ENCODE data around the gene SLC22A12.
"Not testable (repeated sequence)": the region's sequence is repeated elsewhere in the genome, so short reads cannot be mapped to it uniquely, and the experiment has no call there.

Gene SLC22A12

DNA sequence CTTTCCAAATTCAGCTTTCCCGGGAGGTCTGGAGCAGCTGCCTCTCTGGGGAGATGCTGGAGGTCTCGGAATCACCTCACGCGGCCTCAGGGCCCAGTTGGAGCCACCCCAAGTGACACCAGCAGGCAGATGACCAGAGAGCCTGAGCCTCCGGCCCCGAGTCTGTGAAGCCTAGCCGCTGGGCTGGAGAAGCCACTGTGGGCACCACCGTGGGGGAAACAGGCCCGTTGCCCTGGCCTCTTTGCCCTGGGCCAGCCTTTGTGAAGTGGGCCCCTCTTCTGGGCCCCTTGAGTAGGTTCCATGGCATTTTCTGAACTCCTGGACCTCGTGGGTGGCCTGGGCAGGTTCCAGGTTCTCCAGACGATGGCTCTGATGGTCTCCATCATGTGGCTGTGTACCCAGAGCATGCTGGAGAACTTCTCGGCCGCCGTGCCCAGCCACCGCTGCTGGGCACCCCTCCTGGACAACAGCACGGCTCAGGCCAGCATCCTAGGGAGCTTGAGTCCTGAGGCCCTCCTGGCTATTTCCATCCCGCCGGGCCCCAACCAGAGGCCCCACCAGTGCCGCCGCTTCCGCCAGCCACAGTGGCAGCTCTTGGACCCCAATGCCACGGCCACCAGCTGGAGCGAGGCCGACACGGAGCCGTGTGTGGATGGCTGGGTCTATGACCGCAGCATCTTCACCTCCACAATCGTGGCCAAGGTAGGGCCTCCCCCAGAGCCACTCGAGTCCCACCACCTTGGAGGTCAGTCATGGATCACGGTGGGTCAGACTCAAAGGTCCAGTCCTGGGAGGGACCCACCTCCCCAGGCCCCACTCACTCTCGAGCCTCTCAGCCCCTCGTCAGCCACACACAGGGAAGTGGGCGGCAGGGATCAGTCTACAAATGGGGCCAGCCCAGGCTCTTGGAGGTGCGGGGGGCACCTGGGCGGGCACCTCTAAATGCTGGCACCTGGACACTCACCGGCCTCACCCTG lies 525 bp downstream of the SLC22A12 start:
- DNase-seq, result no peak

DNA sequence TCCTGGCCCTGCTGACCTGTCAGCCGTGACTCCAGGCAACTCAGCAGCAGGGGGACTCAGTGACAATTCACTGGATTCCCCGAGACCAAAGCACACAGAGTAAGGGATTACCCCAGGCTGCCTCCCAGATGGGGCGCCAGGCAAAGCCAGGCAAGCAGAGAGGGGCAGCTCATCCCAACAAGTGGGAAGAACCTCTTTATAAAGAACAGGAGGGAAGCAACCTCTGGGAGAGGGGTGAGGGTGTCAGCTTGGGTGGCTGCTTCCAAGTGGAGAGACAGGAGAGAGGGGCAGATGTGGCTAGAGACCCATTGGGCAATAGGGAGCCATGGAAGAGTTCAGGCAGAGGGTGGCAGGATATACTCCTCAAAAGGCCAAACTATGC lies 1.2 kb downstream of the SLC22A12 start:
- no peak for DNase-seq

DNA sequence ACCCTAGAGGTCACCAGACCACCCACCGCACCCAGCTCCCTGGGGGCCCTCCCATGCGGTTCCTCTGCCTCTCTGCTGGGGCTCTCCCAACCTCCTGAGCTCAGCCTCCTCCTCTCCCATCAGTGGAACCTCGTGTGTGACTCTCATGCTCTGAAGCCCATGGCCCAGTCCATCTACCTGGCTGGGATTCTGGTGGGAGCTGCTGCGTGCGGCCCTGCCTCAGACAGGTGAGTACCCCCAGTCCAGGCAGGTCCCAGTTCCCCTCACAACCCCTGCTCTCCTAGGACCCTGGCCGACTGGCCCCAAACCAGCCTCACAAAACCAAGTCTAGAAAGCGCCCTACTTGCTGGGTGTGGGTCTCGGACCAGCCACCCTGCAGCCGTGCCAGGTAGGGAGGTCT lies 1.6 kb downstream of the SLC22A12 start:
- no peak for DNase-seq

DNA sequence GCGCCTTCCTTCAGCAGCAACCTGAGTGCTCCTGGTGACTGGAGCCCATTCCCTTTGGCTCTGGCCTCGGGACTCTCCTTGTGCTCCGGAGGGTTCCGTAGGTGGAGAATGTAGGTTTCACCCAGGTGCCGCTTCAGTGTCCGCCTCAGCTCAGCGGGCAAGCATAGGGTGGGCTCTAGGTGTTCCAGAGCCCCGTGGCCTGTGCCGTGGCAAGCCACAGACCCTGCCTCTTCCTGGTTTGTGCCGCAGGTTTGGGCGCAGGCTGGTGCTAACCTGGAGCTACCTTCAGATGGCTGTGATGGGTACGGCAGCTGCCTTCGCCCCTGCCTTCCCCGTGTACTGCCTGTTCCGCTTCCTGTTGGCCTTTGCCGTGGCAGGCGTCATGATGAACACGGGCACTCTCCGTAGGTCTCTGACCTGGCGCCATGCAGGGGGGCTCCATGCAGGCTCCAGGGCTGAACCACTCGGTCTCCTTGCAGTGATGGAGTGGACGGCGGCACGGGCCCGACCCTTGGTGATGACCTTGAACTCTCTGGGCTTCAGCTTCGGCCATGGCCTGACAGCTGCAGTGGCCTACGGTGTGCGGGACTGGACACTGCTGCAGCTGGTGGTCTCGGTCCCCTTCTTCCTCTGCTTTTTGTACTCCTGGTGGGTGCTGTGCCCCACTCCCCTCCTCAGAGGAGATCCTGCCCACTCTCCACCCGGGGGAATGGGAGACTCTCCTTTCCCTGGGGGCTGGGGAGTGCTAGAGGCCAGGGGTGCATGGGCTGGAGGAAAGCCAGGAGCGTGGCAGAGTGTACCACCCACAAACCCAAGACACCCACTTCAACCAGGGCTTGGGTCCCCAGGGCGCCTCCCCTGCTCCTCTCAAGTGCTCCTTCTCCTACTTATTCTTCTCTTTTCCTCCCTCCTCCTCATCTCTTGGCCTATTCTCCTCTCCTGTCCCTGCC lies 2.4 kb downstream of the SLC22A12 start:
- DNase-seq, result no peak

DNA sequence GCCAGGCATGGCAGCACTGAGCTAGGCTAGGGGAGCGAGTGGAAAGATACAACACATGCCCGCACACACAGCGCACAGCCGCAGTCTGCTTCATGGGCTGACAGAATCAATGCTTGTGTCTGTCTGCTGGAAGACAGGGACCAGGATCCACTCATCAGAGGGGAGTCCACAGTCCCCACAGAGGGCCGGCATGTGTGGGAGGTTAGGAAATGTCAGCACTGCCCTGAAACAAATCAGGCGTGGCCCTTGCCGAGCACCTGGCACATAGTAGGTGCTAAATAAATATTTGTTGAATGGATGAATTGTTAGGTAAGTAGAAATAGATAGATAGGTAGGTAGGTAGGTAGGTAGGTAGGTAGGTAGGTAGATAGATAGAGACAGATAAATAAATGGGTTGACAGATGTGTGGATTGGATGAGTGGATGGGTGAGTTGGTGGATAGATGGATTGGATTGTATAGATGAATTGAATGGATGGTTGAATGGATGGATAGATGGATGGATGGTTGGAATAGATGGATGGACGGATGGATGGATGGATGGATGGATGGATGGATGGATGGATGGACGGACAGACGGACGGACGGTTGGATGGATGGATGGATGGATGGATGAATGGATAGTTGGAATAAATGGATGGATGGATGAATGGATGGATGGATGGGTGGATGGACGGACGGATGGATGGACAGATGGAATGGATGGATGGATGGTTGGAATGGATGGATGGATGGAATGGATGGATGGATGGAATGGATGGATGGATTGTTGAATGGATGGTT lies 3.3 kb downstream of the SLC22A12 start:
- no peak for DNase-seq

DNA sequence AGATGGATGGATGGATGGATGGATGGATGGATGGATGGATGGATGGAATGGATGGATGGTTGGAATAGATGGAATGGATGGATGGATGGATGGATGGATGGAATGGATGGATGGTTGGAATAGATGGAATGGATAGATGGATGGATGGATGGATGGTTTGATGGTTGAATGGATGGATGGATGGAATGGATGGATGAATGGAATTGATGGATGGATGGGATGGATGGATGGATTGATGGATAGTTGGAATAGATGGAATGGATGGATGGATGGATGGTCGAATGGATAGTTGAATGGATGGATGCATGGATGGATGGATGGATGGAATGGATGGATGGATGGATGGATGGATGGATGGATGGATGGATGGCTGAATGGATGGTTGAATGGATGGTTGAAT lies 4.9 kb downstream of the SLC22A12 start:
- DNase-seq, result not testable (repeated sequence)

DNA sequence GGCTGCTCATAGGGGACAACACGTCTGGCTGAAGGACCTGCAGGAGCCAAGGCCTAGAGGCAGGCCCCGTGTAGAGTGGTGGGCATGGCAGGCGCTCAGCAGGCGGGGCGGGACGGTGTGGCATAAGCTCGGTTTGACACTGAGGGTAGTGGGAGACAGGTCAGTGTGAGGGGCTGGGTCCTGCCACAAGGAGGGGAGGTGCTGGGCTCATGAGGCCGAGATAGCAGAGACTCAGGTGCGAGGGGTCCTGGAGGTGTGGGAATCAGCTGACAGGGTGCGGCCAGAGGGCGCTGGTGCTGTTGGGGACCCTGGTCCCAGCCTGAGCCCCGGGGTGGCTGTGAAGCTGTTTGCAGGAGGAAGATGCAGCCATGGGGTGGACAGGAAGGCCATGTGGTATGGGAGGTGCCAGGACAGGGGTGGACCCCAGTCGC lies 6.7 kb downstream of the SLC22A12 start:
- DNase-seq, result no peak

DNA sequence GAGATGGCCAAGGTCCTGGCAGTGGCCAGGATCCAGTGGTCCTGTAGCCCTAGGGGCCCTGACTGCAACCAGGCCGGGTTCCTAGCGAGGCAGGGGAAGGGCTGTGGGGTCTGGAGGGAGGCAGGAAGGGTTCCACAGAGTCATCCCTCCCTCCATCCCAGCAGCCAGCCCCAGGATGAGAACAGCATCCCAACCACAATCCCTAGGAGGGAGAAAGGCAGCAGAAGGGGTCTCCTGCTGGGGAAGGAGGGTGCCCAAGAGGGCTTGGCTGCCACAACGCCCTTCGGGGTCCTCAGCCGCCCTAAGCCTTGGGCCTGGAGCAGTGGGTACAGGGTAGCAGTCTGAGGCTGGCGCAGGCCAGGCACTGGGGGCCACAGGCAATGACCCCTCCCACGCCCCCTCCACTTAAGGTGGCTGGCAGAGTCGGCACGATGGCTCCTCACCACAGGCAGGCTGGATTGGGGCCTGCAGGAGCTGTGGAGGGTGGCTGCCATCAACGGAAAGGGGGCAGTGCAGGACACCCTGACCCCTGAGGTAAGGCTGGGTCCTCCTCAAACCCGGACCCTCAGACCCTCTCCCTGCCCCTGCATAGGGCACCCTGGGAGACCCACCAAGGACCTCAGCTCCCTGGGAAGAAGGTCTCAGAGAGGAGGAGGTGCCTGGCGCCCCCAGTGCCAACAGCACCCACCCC lies 7.2 kb downstream of the SLC22A12 start:
- no peak for DNase-seq

DNA sequence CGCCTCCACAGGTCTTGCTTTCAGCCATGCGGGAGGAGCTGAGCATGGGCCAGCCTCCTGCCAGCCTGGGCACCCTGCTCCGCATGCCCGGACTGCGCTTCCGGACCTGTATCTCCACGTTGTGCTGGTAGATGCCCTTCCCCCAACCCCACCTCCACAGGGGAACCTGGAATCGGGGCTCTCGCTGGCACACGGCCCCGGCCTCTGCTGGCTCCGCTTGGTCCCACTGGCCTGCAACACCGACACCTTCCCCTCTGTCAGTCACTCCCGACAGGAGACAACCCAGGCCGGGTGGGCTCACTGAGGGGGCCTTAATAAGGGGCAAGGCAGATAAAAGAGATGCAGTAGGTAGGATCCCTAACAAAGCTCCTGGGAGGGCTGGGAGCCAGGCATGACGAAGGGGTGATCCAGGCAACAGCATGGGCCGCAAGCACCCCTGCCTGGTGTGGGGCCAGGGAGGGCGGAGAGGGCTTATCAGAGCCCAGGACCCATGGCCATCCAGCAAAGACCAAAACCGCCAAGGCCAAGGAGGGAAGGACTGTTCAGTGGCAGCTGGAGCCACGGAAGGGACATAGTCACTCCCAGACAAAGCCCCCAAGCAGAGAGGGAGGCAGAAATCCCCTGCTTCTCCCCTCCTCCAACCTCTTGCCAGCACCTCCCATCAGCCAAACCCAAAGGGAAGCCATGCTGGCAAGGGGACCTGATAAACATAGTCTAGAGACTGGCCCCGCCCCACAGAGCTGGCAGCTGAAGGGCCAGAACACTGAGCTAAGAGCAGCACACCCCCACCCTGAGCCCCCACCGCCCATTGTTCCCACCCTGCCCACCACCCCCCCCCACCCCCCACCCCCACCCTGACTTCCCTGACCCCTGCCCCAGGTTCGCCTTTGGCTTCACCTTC lies 8.0 kb downstream of the SLC22A12 start:
- DNase-seq, result no peak

DNA sequence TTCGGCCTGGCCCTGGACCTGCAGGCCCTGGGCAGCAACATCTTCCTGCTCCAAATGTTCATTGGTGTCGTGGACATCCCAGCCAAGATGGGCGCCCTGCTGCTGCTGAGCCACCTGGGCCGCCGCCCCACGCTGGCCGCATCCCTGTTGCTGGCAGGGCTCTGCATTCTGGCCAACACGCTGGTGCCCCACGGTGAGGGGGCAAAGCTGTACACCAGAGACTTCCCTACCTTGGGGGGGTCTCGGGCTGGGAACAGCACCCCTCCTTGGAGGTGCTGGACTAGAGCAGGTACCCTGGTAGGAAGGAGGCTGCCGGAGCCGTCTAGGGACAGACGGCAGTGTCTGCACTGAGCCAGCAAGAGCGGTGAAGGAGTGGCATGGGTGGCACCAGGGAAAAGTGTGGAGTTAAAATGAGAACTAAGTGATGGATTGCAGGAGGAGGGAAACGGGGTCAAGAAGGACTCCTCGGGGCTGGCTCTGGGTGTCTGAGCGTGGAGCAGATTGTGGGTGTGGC lies 8.7 kb downstream of the SLC22A12 start:
- DNase-seq, result no peak

DNA sequence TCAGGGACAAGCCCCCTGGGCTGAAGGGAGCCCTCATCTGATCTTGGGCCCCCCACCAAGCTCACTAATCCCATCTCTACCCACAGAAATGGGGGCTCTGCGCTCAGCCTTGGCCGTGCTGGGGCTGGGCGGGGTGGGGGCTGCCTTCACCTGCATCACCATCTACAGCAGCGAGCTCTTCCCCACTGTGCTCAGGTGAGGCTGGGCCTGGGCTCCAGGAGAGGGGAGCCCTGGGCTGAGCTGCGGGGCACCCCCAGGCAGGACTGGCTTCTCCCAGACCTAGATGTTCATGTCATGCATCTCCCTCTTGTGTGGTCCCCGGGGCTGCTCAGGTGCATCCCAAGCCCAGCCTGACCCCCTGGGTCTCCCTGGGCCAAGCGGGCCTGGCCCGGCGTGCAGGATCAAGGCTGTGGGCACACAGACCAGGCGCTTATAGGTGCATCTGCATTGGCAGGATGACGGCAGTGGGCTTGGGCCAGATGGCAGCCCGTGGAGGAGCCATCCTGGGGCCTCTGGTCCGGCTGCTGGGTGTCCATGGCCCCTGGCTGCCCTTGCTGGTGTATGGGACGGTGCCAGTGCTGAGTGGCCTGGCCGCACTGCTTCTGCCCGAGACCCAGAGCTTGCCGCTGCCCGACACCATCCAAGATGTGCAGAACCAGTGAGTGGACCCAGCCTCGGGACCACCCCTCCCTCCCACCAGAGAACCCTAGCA lies 9.4 kb downstream of the SLC22A12 start:
- no peak for DNase-seq

DNA sequence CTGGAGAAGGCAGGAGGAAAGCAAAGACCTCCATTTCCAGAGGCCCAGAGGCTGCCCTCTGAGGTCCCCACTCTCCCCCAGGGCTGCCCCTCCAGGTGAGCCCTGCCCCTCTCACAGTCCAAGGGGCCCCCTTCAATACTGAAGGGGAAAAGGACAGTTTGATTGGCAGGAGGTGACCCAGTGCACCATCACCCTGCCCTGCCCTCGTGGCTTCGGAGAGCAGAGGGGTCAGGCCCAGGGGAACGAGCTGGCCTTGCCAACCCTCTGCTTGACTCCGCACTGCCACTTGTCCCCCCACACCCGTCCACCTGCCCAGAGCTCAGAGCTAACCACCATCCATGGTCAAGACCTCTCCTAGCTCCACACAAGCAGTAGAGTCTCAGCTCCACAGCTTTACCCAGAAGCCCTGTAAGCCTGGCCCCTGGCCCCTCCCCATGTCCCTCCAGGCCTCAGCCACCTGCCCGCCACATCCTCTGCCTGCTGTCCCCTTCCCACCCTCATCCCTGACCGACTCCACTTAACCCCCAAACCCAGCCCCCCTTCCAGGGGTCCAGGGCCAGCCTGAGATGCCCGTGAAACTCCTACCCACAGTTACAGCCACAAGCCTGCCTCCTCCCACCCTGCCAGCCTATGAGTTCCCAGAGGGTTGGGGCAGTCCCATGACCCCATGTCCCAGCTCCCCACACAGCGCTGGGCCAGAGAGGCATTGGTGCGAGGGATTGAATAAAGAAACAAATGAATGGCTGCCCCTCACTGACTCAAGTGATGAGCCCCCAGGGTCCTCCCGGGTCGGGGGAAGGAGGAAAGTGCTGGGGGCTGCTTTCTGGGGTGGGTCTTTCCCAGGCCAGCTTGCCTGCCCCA lies 10.8 kb downstream of the SLC22A12 start:
- DNase-seq, result no peak

DNA sequence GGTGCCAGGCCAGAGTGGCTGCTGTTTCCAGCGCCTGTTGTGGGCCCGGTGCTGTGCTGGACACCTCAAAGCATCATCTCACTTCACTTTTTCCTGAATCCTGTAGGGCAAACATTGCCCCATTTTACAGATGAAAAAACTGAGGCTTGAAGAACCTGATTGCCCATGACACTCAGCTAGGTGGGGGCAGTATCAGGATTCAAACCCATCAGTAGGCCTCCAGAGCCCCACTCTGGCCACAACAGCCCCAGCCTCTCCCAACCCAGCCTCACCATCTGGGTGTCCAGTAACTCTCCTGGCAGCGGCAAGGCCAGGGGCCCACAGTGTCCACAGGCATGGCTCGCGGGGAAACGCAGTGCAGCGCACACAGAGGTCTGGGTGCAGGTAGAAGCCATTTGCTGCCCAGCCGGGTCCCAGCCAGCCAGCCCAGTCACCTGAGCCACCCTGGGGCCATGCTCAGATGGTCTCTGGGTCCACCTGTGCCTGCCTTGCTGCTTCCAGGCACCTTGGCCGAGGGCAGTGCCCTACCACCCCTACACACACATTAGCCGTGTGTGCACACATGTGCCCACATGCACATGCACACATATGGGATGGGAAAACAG lies 11.5 kb downstream of the SLC22A12 start:
- no peak for DNase-seq

DNA sequence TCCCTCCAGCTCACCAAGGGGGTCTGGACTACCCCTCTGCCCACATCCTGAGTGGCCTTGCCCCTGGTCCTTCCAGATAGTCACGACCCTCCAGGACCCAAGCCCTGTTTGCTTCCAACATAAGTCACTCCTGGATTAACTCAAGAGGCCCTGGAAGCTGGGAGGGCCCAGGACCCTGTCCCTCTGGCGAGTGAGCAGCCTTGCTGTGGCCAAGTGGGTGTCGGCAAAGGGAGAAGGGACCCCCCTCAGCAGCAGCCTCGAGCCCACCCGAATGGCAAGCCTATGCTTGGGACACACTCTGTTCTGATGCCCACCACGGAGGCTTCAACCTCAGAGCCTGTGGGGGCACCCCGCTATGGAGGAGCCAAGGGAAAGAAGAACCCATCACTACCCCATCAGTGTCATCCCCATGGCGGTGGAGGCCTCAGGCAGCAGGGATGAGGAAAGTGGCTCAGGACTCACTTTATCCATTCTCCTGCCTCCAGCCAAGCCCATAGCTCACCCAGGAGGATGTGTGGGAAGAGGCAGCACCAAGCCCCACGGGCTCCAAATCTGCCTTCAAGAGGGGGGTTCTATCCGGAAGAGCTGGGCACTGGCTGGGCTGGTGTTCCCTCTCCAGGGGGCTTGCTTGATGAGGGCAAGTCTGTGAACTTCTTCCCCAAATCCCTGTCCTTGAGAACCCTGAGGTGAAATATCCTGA lies 12.5 kb downstream of the SLC22A12 start:
- no peak for DNase-seq

DNA sequence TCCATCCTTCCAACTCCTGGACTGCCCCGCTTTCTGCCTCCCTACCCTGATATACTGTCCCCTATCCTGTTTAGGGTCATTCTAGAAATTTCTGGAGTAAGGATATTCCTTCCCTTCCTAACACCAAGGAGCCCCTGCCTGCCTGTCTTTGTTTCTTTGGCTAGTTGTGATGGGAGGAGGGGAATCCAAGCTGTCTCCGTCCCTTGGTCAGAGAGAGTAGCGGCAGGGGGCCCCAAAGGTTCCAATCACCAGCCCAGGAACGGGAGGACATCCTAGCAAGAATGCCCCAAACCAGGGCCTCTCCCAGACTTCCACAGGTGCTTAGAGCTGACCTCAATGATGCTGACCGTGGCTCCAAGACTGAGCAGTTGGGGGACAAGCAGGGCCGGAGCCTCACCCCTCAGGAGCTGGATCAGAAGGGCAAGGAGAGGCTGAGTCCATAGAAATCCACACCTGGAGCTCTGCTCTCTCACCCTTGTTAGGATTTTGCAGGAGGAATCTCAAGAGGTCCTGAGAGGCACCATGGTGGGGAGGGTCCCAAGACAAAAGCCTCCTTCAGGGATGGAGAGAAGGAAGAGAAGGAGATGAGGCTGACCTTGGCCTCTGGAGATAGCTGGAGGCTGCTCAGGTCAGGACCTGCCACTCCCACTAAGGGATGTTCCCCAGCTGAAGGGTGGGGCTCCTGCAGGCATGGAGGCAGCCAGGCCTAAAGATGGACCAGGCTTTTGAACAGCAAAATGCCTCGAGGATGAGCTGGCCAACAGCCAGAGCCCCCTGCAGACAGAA lies 13.6 kb downstream of the SLC22A12 start:
- DNase-seq, result no peak

DNA sequence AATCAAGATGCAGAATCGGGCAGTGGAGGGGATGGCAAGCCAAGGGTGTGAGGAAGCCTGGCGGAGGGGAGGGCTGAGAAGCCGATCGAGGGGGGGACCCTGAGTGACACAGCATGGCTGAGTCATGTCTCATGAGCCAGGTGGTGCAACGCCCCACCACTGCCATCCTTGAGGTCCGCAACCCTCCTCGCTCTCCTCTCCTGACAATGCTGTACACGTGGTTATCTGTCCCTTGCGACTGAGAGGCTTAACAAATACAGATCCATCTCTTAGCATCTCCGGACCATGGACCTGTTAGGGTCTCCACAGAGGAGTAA lies 14.2 kb downstream of the SLC22A12 start:
- DNase-seq, result no peak
